GM12878 (cell line): ENCODE measurements around the gene PCSK2. TPM values are rescaled to one million over a fixed set of nuclear protein-coding genes. Genes with fewer than 3 reads are reported as not detected.

Experiments
- ATAC-seq: fragments of 200-7000 bp; cut with Tn5 transposase; 3 replicates; pipeline ENCODE4 v1.9.1; 2020; ENCODE audit warnings: mild to moderate bottlenecking, moderate library complexity
- BruUV-seq: library from RNA; stranded (reverse); fragments of 400-500 nt; replicated peaks from 2 replicates; lab custom pipeline; 2021; lab: Mats Ljungman, UMichigan
- CTCF ChIA-PET: fragments of 300-600 bp; sonication (Branson Sonifier 250); formaldehyde crosslinking; extraction: SDS; loops from one replicate; lab custom pipeline; 2021; ENCODE audit warnings: inconsistent platforms; lab: Yijun Ruan, JAX
- POLR2A ChIA-PET: fragments of 350-600 bp; formaldehyde crosslinking; extraction: SDS; loops from one replicate; lab custom pipeline; 2021; ENCODE audit warnings: inconsistent platforms; lab: Charles Lee
- RAD21 ChIA-PET: fragments of 300-600 bp; sonication (Branson Sonifier 250); formaldehyde crosslinking; loops from one replicate; lab custom pipeline; 2023; ENCODE audit warnings: antibody characterized with exemption; ENCODE audit not compliant: unreplicated experiment; lab: Charles Lee
- SMC1A ChIA-PET: fragments of 300-600 bp; sonication (Branson Sonifier 250); formaldehyde crosslinking; loops from one replicate; lab custom pipeline; 2023; ENCODE audit not compliant: unreplicated experiment, uncharacterized antibody; lab: Charles Lee
- DNase-seq: peaks from one replicate; pipeline ENCODE4 v3.0.0-alpha.2; 2011; ENCODE audit warnings: low read depth, low spot score
- FAIRE-seq: peaks from 3 replicates; lab custom pipeline; 2011; peaks lifted over from hg19 to GRCh38; lab: Jason Lieb, UNC
- H2AFZ ChIP-seq: 2 replicates; pipeline ENCODE4 v1.6.0; 2011; ENCODE audit warnings: low read depth, low read length, control low read depth; ENCODE audit not compliant: control insufficient read depth
- H3K27ac ChIP-seq: 2 replicates; pipeline ENCODE4 v1.5.1; 2011; ENCODE audit warnings: control low read depth; ENCODE audit not compliant: control insufficient read depth, insufficient read depth
- H3K27me3 ChIP-seq, 2 experiments: replicated peaks in 1 of 2; 2 replicates each; pipeline versions ENCODE4 v1.6.0 to v1.6.1; 2011; ENCODE audit warnings: low read length in 1 of 2; ENCODE audit not compliant: control insufficient read depth in 2 of 2, insufficient read depth in 2 of 2
- H3K36me3 ChIP-seq, 2 experiments: 2 replicates each; pipeline ENCODE4 v1.5.1; 2011; ENCODE audit warnings: low read length in 1 of 2; ENCODE audit not compliant: control insufficient read depth in 2 of 2, insufficient read depth in 2 of 2
- H3K4me1 ChIP-seq: 2 replicates; pipeline ENCODE4 v1.6.1; 2011; ENCODE audit warnings: mild to moderate bottlenecking, low read length, moderate library complexity, mixed read lengths; ENCODE audit not compliant: control insufficient read depth, insufficient read depth
- H3K4me2 ChIP-seq: 2 replicates; pipeline ENCODE4 v1.6.0; 2011; ENCODE audit warnings: control low read depth; ENCODE audit not compliant: control insufficient read depth, insufficient read depth
- H3K4me3 ChIP-seq: fragments of 200-600 bp; sonication (generic); 2 replicates; pipeline ENCODE4 v1.5.1; 2016
- H3K79me2 ChIP-seq: 2 replicates; pipeline ENCODE4 v1.6.0; 2011; ENCODE audit warnings: low read length; ENCODE audit not compliant: control insufficient read depth, insufficient read depth
- H3K9ac ChIP-seq: 2 replicates; pipeline ENCODE4 v1.8.0; 2011; ENCODE audit warnings: low read length, control low read depth, mixed read lengths; ENCODE audit not compliant: control insufficient read depth, insufficient read depth
- H3K9me3 ChIP-seq: replicated peaks from 3 replicates; pipeline ENCODE4 v1.5.1; 2011; ENCODE audit warnings: mild to moderate bottlenecking, low read length; ENCODE audit not compliant: control insufficient read depth, insufficient read depth
- H4K20me1 ChIP-seq: 2 replicates; pipeline ENCODE4 v1.6.0; 2011; ENCODE audit not compliant: control insufficient read depth, insufficient read depth
- BACH1 ChIP-seq: fragments of 450-650 bp; IDR thresholded peaks from 2 replicates; pipeline ENCODE4 v1.6.1; 2017; ENCODE audit warnings: mild to moderate bottlenecking, borderline replicate concordance
- RAD51 ChIP-seq: fragments of 450-650 bp; IDR thresholded peaks from 2 replicates; pipeline ENCODE4 v1.6.1; 2016; ENCODE audit warnings: moderate library complexity, mild to moderate bottlenecking, inconsistent platforms
- SIN3A ChIP-seq: IDR thresholded peaks from 2 replicates; pipeline ENCODE4 v1.6.1; 2012; ENCODE audit warnings: low read depth, low read length, improper control_type of control experiment
- ZNF217 ChIP-seq: fragments of 450-650 bp; IDR thresholded peaks from 2 replicates; pipeline ENCODE4 v1.6.1; 2017; ENCODE audit warnings: antibody characterized with exemption, mild to moderate bottlenecking
- WGBS: methylation state at CpG from one replicate; pipeline ENCODE4 v1.1.6; 2016; ENCODE audit warnings: low lambda C conversion rate; ENCODE audit not compliant: insufficient replicate concordance, insufficient coverage; ENCODE audit errors: missing lambda C conversion rate; 5-methylcytosine and 5-hydroxymethylcytosine counted together
- in situ Hi-C: fragments of 300-500 bp; cut with MboI; formaldehyde crosslinking; loops from 9 replicates; pipeline ENCODE4 v1.14.3; 2018; ENCODE audit warnings: mixed read lengths
- intact Hi-C: fragments of 100-400 bp; cut with micrococcal nuclease; formaldehyde crosslinking; loops from one replicate; pipeline ENCODE4 v1.14.2; 2022; ENCODE audit not compliant: unreplicated experiment
- polyA plus RNA-seq, 11 experiments: library from polyadenylated mRNA; depleted of rRNA in 4 of 11; unstranded in 6 of 11; stranded (reverse) in 5 of 11; fragments of >200 nt; fragmentation: Nextera tagmentation in 4 of 11; fragmentation: Illumina TruSeq in 1 of 11; extraction: Ambion mirVana in 4 of 11; extraction: Trizol in 1 of 11; gene quantifications; 1 replicate in 1 of 11; 2 replicates in 10 of 11; pipeline versions ENCODE4 v1.2.1 to v1.2.3, GENCODE V29; 2011 to 2016; ENCODE audit warnings: inconsistent platforms in 2 of 11, missing spikeins in 2 of 11, low read depth in 1 of 11
- total RNA-seq, 4 experiments: library from RNA; depleted of rRNA in 3 of 4; stranded (reverse); fragments of >200 nt in 3 of 4; fragmentation: Illumina TruSeq in 1 of 4; extraction: Trizol in 1 of 4; gene quantifications; 2 replicates each; pipeline versions ENCODE4 v1.2.1 to v1.2.3, GENCODE V29; 2013 to 2021

PCSK2 gene
- total and polyA plus RNA-seq, 10 of the 15 experiments (the other 5 are each of a cell fraction or from before 2014, with no cell fraction given), result not detected

DNA sequence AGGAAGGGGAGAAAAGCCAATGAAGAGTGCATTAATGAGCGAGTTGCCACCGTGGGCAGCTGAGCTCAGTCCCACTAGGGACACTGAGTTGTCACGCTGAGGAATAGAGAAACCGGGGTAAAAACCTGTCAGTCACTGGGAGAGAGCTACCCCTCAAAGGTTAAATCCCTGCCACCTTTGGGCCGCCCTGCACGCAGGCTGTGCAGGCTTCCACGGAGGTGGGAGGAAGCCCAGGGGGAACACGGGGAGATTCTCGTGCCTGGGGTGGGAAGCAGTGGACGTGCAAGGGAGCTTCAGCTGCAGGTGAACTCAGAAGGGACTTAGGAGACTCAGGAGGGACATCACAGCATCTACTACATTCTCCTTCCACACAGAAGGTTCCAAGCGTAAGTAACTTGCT, 253.9 kb downstream of the PCSK2 start:
- ATAC-seq (no peak), FAIRE-seq (no peak), DNase-seq (no peak)
- H3K9me3 ChIP-seq, result no peaks in the 10 kb centered on the region
- no peak overlapping the region for H3K27ac ChIP-seq
- no peaks in the 10 kb centered on the region for H3K79me2 ChIP-seq
- no peaks in the 10 kb centered on the region for H3K36me3 ChIP-seq
- in situ Hi-C loops, result no loop called here
- H4K20me1 ChIP-seq, result no peaks in the 10 kb centered on the region
- H3K4me3 ChIP-seq, result no peak overlapping the region
- WGBS, result 37% methylated on average over 11 of the region's 11 CpGs
- H2AFZ ChIP-seq, result no peak overlapping the region
- TF ChIP-seq BACH1, result no peak
- no peak for TF ChIP-seq RAD51
- intact Hi-C loops, result no loop called here
- SMC1A ChIA-PET, result no interaction called here
- no peaks in the 10 kb centered on the region for H3K4me1 ChIP-seq
- CTCF ChIA-PET, result no interaction called here
- RAD21 ChIA-PET, result no interaction called here
- peaks cover 1 to 2% of the 10 kb centered on the region in 2 experiments; a peak in 3 of 4 replicates for H3K27me3 ChIP-seq
- POLR2A ChIA-PET, result no interaction called here
- H3K9ac ChIP-seq, result no peak overlapping the region
- BruUV-seq, result no TSS peak
- H3K4me2 ChIP-seq, result no peak overlapping the region

DNA sequence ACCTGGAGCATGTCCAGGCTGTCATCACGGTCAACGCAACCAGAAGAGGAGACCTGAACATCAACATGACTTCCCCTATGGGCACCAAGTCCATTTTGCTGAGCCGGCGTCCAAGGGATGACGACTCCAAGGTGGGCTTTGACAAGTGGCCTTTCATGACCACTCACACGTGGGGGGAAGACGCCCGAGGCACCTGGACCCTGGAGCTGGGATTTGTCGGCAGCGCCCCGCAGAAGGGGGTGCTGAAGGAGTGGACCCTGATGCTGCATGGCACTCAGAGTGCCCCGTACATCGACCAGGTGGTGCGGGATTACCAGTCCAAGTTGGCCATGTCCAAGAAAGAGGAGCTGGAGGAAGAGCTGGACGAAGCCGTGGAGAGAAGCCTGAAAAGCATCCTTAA, 254.8 kb downstream of the PCSK2 start:
- Histone ChIP-seq H3K4me2 (no peak overlapping the region), H3K9me3 (no peaks in the 10 kb centered on the region), H2AFZ (no peak overlapping the region), H3K4me1 (no peaks in the 10 kb centered on the region), H4K20me1 (no peaks in the 10 kb centered on the region), H3K9ac (no peak overlapping the region), H3K4me3 (no peak overlapping the region), H3K36me3 (no peaks in the 10 kb centered on the region)
- intact Hi-C loops, result no loop called here
- FAIRE-seq (no peak), DNase-seq (no peak)
- ChIA-PET RAD21 (no interaction called here), SMC1A (no interaction called here)
- WGBS, result 62% methylated on average over 16 of the region's 16 CpGs
- BruUV-seq, result no TSS peak
- TF ChIP-seq ZNF217 (no peak), SIN3A (no peak)
- TF ChIP-seq, all 136 proteins: peak for 0
- Histone ChIP-seq H3K79me2 (no peaks in the 10 kb centered on the region), H3K27ac (no peak overlapping the region), H3K27me3 (peaks cover 1 to 2% of the 10 kb centered on the region in 2 experiments; a peak in 3 of 4 replicates)
- no peak for ATAC-seq
- ChIA-PET CTCF (no interaction called here), POLR2A (no interaction called here)
- in situ Hi-C loops, result no loop called here
